HUDEP-2 (cell line): Measurements from ENCODE around the gene INSC.

ENCODE experiments used
- DNase-seq, 76 experiments: peaks; one replicate each; lab custom pipeline; 2025; ENCODE audit not compliant: unreplicated experiment in 76 of 76; lab: John Stamatoyannopoulos, UW

Gene INSC

DNA sequence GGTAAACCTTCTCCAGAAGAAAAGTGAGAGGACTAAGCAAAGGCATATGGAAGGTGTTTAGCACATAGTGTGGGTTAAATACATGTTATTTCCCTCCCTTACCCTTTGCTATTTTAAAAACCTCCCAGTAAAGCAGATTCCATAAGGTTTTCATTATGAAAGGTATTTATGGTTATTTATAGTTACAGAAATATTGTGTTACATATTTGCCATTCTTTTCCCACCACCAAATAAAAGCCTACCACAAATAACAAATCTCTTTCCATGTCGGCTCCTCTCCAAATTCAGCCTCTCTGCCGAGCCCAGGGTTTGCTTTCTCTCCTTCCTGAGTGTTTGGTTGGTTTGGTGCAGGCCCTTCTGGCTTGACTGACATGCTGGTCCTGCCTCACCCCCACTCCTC is 64.4 kb downstream of the INSC start:
- no peak for DNase-seq

GRCh38 chr11:15180212-15180792 is 65.6 kb downstream of the INSC start:
- DNase-seq, result no peak

DNA sequence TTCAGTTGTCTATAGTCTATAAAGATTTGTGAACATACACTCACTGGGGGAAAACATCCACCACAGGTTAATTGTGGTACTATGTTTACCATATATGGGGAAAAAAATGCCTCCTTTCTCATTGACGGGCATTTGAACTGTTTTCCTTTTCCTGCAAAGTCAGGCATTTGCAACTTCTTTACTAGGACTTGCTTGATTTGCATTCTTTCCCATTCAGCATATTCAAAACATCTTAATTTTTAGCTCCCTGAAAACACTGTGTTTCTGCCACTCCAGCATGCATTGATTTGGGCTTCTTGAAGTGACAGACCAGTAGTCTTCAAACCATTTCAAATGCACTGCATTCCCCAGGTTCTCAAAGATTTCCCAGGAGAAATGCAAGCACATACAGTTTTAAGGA is 67.6 kb downstream of the INSC start:
- no peak for DNase-seq

DNA sequence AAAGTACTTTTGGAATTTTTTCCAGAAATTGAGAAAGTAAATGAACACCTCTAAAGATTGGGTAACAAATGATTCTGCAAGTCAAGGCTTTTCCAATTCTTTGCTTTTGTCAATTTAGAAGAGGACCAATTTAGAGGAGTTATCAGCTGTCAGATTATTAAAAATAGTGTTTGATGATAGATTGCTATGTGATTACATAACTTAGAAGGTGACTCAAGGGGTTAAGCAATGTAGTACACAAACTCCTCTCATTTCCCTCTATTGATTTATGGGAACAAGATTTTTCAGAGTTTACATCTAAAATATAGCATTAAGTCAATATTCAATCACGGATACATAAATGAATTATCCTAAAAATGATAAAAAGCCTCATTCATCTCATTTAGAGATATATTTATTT is 70.3 kb downstream of the INSC start:
- no peak for DNase-seq

DNA sequence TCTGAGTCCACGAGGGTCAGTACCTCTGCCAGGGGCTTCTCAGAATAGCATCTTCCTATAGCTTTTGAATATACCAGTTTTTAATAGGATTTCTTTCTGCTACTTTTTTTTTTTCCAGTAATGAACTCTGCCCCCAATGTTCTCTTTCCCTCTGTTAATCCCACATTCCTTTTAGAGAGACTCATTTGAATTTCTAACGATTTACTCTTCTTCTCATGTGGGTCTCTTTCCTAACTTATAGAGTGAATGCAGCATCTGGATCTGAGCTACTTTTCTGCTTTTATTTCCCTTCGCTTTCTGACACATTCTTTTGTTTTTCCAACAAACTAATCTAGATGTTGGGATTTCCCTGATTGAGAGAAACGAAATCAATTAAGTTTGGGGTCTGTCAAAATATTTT is 71.4 kb downstream of the INSC start:
- DNase-seq, result no peak

DNA sequence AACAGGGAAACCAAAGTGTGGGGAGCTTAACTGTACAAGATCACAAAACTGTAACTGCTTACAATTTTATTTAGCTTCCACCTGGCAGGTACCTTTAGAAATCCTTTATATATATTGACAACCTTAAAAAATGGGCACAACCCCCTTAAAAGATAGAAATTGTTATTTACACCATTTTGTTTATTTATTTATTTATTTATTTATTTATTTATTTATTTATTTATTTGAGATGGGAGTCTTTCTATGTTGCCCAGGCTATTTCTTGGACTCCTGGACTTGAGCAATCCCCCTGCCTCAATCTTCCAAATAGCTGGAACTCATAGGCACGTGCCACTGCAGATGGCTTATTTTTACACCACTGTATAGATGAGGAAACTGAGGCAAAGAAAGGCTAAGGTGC is 74.5 kb downstream of the INSC start:
- no peak for DNase-seq

DNA sequence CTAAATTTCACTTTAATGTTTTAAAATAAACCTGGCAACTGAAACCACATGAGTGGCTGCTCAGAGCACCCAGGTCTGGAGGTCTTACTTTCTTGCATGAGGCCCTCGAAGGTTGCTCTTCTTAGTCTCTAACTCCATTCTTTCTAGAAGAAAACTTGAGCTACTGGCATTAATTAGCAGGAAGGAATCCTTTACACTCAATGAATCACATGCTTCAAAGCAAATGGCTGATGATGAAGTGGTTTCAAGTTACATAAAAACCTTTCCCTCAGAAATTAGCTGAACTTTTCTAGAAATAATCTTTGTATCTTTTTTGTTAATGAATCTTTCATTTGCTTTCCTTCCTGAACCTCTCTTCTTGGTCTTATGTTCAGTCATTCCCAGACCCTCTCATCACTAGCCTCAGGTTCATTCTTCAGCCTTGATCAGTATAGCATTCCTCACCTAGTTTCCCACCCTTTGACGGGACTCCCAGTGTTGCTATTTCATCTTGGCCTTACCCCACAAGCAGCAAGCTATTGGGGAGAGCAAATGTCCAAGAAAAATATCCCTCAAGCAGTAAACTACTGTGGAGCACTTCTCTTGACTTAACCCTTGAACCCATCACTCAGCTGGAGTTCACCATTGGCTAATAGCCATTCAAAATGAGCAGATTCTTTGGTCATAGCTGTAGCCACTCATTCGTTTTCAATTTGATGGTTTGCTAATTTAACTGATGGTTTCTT is 75.1 kb downstream of the INSC start:
- no peak for DNase-seq

DNA sequence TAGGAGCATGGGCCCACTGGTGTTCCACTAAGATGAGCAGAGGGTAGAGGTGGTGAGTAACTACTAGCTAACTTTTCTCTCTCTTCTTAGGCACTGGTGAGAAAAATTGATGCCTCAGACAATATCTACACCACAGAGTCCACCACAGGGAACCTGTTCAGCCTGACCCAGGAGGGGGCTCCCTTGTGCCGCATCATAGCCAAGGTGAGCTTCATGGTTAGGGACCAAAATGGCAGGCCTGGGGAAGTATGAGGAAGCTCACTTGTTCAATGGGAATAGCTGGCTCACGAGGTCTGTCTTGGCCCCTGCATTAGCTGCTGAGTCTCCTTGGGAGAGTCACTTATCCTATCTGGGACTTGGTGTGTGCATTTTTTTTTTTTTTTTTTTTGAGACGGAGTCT is 75.9 kb downstream of the INSC start:
- DNase-seq, result no peak

DNA sequence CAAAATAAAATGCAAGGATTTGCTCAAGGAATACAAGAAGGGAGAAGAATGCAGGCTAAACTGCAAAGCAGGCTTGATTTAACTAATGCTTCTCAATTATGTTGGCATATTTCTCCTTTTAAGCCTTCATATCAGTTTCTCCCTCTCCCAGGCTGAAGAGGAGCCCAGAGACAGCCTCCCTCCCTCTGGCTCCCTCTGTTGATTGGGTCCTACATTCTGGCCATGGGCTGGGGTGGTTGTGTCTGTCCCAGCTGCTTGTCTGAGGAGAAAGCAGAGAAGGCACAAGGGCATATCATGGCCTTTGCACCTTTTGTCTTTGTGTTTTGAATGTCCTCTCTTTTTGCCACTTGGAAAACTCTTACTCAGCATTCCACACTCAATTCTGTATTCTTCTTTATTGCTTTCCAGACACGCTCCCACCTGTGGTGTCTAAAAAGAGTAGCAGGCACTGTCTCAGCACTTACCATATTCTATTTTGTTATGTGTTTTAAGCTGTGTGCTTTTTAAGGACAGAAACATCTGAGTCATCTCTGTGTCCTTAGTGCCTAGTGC is 77.4 kb downstream of the INSC start:
- no peak for DNase-seq

- DNase-seq, result no peak
Observed at GRCh38 chr11:15194671-15195415, 80.1 kb downstream of the INSC start.

- DNase-seq, result no peak
Observed at GRCh38 chr11:15195454-15196200, 80.9 kb downstream of the INSC start.

- DNase-seq, result no peak
Observed at GRCh38 chr11:15196704-15197103, 82.0 kb downstream of the INSC start.

GRCh38 chr11:15197696-15198095 is 83.0 kb downstream of the INSC start:
- DNase-seq, result no peak

- DNase-seq, result no peak
Observed at GRCh38 chr11:15198284-15198683, 83.6 kb downstream of the INSC start.

- DNase-seq, result no peak
Observed at GRCh38 chr11:15199693-15200092, 85.0 kb downstream of the INSC start.

DNA sequence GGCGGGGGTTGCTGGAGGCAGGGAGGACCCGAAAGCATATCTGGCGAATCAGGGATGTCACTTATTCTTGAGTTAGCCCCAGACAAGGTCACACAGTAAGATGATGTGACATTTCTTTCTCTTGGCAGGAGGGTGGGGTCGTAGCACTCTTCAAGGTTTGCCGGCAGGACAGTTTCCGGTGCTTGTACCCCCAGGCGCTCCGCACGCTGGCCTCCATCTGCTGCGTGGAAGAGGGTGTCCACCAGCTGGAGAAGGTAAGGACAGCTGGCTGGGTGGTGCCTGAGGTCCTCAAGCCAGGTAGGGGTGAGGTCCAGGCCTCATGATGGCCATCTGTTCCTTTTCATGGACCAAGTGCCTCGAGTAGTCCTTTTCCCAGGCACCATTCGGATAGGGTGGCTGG is 86.0 kb downstream of the INSC start:
- no peak for DNase-seq

- DNase-seq, result no peak
Observed at GRCh38 chr11:15201586-15201985, 86.9 kb downstream of the INSC start.

- DNase-seq, result no peak
Observed at GRCh38 chr11:15202626-15203025, 87.9 kb downstream of the INSC start.

- no peak for DNase-seq
Observed at GRCh38 chr11:15204711-15205110, 90.0 kb downstream of the INSC start.

GRCh38 chr11:15206791-15207190 is 92.1 kb downstream of the INSC start:
- DNase-seq, result no peak
